NCI-H2196 treated with DMSO at 0.1 percent for 48 hours (cell line): Measurements from ENCODE around the gene RAPGEF1.
"Not testable (repeated sequence)": the region's sequence is repeated elsewhere in the genome, so short reads cannot be mapped to it uniquely, and the experiment has no call there.

ENCODE experiments used
- DNase-seq: peaks from one replicate; lab custom pipeline; 2025; ENCODE audit not compliant: unreplicated experiment; lab: John Stamatoyannopoulos, UW

Gene RAPGEF1

GRCh38 chr9:131670247-131671132, 69.4 kb downstream of the RAPGEF1 start:
- no peak for DNase-seq

- no peak for DNase-seq
Measured at GRCh38 chr9:131669269-131670157, 70.4 kb downstream of the RAPGEF1 start.

DNA sequence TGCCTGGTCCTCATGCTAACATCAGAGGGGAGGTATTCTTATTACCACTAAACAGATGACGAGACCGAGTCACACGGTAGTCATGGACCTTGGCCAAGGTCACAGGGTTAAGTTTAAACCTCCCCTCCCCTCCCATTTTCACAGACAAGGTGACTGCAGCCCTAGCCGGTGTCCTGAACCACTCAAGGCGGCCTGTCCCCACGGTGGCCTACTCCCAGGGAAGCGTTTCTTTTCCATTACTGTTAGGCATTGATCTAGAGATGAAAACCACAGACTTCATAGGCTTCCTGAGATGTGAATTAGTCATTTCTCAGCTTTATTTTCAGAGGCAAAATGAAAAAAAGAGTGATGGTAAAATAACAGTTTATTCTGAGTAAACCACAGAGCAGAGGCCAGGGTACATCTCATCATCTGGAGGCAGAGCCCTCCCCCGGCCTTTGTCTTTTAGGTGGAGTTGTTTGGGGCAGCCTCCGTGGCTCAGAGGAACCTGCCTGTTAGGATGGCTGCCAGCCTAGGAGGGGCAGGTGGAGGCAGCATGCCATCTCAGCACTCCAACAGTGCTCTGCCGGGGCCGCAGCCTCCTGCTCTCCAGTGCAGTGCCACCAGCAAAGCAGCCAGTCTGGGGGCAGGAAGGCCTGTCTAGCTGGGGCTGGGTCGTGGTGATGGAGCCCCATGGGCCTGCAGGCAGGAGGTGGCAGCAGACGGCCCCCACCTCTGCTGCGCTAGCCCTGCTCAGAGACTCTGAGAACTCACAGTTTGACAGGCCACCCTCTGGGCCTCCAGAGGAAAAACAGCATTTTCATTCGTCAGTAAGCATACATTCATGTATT, 71.2 kb downstream of the RAPGEF1 start:
- DNase-seq: peak; percentile 14

DNA sequence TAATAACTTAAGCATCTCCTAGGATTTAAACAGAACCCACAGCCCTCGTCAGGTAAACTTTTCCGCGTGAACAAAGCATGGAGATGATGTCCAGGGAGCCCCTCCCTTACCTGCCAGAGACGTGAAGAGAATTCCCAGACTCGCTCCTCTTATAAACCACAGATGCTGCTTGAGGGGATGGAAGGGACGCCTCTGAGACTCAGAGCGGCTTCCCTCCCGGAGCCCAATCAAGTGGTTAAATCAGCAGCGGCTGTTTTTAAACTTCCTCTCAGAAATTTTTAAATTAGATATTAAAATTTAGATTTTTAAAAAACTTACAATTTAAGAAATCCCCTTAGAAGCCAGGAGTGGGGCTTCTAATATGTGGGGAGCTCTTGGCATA, 71.8 kb downstream of the RAPGEF1 start:
- no peak for DNase-seq

DNA sequence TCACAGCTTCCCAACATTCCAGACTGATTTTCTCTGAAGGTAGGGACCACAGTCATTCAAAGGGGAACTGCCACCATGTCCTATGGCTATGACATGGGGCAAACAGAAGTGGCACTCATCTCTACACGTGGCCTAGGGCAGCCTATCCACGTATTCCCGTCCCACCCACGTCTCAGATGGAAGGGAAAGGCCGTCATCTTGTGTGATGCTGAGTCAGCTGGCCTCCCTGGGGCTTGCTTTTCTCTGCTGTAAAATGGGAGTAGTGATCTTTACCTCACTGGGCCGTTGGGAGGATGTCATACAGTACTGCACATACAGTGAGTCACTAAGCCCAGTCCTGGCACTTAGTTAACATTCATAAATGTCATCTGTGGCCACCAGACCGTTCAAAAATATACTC, 72.3 kb downstream of the RAPGEF1 start:
- no peak for DNase-seq

- DNase-seq: no peak
Measured at GRCh38 chr9:131666774-131667173, 73.1 kb downstream of the RAPGEF1 start.

GRCh38 chr9:131666029-131666428, 73.8 kb downstream of the RAPGEF1 start:
- DNase-seq: no peak

- DNase-seq: no peak
Measured at GRCh38 chr9:131663288-131663687, 76.6 kb downstream of the RAPGEF1 start.

DNA sequence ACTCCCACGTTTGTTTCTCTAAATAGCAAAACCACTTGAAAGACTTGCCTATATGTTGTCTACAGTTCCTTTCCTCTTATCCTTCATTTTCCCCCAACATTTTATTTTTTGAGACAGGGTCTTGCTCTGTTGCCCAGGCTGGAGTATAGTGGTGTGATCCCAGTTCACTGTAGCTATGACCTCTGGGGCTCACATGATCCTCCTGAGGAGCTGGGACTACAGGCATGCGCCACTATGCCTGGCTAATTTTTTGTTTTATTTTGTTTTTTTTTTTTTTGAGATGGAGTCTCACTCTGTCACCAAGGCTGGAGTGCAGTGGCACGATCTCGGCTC, 77.6 kb downstream of the RAPGEF1 start:
- DNase-seq: not testable (repeated sequence)

DNA sequence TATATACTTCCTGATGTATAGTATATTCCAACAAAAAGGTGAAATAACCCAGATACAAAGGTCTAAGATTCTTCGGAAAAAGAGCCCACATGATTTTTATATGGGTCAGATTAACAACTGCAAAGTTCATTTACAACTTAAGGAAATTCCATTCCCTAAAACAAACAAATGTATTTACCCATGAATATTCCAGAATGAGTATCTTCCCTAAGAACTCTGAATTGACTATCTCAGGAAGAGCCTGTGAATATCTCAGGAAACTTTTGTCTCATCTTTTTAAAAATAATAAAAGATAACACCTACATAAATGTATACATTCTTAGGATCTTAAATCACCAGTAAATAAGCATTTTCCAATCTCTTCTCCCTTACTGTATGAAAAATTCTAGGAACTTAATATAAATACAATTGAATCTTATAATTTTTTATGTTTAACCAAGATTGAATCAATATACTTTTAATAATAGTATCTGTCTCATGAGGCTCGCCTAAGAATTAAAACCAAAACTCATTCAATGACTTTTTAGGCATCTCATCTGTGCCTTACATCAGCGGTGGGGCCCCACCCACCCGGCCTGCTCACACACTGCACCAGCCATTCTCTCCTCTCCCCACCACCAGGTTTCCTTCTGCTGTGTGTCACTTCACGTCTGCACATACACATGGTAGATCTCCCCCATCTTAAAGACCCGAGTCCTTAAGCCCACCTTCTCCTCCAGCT, 78.1 kb downstream of the RAPGEF1 start:
- no peak for DNase-seq

DNA sequence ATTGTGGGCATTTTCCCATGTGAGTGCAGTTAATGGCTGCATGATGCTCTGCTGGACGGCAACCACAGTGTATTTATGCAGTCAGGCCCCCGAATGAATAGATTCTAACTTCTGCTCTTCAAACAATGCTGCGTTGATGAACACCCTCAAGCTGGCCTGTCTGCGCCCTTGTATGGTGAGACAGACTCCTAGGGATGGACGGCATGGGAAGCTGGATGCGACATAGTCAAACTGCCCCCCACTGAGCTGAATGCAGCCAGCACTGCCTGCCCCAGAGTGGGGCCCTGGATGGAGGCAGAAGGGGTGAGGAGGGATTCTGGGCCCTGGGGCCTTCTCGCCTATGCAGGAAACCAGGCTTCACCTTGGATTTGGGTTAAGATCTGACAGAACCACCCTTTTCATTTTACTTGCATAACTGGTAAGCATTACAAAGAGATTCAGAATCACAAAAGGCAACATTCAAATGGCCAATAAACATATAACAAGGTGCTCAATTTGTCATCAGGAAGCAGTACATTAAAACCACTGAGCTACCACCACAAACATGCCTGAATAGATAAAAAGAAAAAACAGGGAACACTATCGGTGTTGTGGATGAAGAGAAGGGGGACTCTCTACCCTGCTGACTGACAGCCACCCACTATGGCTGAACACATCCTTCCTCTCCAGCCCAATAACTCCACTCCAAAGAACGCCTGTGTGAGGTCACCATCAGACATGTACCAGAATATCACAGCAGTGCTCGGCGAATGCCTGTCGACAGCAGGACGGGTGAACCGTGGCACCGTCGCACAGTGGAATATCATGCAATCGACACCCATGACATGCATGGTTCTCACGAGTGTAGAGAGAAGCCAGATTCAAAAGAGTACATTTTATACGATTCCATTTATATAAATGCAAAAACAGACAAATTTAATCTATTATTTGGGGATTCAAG, 79.1 kb downstream of the RAPGEF1 start:
- no peak for DNase-seq

- no peak for DNase-seq
Measured at GRCh38 chr9:131658377-131659129, 81.3 kb downstream of the RAPGEF1 start.

DNA sequence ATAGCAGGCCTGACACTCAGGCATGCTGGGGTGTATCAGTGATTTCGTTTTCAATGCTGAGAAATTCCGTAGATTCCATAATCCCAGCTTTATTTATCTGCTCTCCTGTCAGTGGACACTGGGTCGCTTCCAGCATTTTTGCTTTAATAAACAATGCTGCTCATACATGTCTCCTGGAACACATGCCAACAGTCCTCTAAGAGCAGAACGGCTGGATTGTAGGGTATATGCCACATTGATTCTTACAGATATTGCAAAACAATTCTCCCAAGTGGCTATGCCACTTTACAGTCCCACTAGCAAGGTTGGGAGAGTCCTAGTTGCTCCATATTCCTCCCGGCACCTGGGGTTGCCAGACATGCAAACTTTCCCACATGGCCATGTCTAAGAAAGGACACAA, 81.9 kb downstream of the RAPGEF1 start:
- no peak for DNase-seq

- no peak for DNase-seq
Measured at GRCh38 chr9:131657456-131657855, 82.4 kb downstream of the RAPGEF1 start.

DNA sequence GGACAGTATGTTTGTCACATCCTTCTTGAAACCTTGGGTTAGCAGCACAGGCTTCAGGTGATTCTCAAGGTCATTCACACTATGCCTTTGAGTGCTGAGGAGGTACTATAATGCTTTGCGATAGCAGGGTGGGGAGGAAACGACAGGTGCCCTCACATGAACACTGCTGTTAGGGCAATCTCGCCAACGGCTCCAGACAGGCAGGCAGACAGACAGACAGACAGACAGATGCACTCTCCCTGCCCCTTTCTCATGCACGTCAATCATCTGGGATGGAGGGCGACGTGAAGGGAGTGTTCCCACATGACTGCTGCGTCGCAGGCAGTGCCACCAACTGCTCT, 82.9 kb downstream of the RAPGEF1 start:
- no peak for DNase-seq

DNA sequence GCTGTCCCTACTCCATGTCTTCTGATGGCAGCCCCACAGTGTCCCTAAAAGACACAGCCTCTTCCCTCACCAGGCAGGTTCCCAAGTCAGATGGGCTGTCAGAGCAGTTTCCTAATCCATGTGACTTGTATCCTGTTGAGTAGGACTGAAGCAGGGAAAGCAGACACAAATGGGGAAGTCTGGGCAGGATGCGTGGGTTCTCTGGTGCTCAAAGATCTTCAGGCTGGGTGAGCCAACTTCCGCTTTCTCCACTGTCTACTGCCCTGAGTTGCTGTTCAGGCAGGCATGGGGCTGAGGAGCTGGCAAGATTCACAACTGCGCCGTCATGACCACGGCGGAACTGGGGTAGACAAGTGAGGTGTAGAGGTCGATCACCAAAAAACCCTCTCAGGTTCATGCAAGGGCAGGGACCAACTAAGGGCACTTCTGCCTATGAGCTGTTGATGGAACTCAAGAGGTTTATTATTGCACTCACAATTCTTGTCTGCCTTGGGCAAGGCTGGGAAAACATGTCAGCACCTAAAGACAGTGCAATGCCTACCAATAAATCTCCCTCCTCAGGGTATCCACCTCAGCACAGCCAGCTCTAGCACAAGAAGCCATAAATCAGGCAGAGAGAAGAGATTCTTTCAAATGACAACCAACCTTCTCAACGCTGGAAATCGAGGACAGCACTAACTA, 83.4 kb downstream of the RAPGEF1 start:
- DNase-seq: no peak

DNA sequence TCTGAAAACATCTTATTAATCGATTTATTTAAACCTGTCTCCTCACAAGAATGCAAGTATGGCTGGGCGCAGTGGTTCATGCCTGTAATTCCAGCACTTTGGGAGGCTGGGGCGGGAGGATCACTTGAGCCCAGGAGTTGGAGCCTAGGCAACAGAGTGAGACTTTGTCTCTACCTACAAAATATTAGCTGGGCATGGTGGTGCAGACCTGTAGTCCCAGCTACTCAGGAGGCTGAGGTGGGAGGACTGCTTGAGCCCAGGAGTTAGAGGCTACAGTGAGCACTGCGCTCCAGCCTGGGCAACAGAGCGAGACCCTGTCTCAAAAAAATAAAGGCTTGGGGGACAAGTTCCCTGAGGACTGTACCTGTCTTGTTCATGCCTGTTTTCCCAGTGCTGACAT, 85.5 kb downstream of the RAPGEF1 start:
- DNase-seq: not testable (repeated sequence)

GRCh38 chr9:131651599-131651998, 88.3 kb downstream of the RAPGEF1 start:
- no peak for DNase-seq
